NCI-H446 (cell line): ENCODE measurements around the gene USE1.
A peak's percentile ranks its signal among the peaks of the same experiment; 100 is the strongest.

Experiments
- DNase-seq, 2 experiments: peaks; one replicate each; lab custom pipeline; 2025; lab: John Stamatoyannopoulos, UW

USE1 gene

DNA sequence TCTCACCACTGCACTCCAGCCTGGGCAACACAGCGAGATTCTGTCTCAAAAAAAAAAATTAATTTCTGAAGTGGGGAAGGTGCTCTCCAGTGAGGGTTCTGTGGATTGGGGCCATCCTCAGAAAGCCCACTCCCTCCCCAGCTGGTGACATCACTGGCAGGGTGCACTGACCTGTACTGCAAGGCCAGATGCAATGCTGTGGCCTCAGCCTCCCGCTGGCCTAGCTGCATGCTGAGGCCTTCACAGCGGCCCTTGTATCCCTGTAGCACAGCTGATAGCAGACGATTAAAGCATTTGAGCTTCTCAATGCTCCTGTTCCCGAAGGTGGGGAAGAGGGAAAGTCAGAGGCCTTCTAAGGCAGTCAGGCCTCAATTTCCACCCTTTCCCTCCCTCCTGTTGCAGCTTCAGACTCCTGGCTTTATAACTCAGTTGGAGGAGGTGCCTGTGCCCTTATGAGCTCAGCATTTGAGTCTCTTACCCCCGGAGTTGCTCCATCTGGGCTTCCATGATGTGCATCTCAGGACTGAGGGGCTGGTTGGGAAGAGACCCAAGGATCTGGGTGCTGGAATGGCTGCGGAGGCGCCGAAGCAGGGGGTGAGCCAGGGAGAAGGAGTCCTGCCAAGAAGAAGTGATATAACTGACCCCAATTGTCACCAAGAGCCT is 44.1 kb downstream of the USE1 start:
- DNase-seq = no peak

DNA sequence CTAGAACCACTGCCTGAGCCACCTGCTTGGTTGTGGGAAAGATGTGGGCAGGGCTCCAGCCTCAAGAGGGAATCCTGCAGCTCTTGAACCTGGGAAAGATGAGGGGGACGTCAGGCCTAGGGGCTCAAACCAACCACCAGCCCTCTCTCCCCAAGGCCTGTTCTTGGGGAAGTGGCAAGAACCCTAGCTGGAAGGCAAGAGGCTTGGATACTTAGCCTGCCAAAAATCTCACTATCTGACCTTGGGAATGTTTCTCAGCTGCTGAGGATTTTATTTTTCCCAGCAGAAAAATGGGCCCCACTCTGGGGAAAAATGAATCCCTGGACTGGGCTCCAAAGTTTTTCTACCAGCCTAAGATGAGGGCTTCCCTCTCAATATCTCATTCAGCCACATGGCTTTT is 44.8 kb downstream of the USE1 start:
- DNase-seq = no peak

DNA sequence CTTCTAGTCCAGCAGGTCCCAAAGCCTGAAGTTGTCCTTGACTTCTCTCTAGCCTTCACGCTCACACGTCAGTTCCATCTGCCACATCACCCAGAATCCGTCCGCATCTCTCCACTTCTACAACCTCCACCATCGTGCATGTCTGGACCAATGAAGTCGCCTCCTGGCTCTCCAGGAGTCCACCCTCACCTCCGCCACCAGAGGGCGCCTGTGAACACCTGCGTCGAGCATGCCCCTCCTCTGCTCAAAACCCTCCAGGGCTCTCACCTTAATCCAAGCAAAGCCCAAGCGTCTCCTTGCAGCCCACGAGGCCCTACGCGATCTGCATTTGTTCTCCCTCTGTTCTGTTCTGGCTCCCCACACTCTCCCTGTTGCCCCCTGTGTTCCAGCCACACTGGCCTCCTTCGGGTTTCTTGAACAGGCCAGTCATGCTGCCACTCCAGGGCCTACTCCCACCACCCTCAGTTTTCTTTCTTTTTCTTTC is 45.7 kb downstream of the USE1 start:
- peak; percentile 87 to 88 for DNase-seq

DNA sequence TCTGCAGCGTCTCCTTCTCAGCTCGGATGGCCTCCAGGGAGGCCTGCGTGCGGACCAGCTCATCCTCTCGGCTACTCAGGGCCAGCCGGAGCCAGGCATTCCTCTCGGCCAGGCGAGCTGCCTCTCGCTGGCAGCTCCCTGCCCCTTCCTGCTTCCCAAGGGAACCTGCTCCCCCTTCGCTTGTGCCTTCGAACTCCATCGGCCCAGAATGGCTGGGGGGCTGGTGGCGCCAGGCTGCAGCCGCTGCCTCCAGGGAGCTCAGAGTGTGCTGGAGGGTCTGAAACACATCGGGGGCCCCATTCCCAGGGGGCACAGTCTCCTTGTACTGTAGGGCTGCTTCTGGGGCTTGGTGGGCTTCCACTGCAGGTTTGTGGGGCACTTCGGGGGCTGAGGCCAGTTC is 47.4 kb downstream of the USE1 start:
- DNase-seq = no peak

DNA sequence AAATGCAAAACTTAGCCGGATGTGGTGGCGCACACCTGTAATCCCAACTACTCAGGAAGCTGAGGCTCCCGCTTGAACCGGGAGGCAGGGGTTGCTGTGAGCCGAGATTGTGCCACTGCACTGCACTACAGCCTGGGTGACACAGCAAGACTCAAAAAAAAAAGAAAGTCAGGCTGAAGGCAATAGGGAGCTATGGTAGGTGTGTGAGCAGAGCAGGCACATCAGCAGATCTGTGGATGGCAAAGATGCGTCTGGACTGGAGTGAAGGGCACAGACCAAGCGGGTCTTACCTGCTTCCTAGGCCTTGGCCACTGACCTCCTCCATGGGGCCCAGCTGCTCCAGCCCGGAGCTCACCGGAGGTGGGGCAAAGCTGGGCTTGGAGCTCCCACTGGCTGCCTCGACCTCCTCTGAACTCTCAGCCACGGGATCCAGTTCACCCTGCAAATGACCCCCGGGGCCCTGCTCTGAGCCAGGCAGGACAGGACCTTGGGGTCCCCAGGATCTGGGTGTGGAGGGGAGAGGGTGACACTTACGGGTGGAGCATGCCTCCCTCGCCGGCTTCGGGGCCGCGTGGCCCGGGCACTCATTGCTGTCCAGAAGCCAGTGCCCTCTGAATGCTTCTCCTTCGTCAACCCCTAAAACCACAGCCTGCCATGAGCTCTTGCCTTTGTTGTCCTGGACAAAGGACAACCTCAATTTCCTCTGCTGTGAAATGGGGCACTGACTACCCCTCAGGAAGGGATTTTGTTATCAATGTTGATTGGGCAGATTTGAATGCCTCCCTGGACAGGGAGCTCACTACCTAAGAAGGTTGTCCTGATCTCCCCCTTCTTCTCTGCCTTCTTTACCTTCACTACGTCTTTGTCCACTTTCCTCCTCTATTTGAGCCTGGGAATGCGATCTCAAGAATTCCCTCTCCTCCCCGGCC is 48.8 kb downstream of the USE1 start:
- no peak for DNase-seq

DNA sequence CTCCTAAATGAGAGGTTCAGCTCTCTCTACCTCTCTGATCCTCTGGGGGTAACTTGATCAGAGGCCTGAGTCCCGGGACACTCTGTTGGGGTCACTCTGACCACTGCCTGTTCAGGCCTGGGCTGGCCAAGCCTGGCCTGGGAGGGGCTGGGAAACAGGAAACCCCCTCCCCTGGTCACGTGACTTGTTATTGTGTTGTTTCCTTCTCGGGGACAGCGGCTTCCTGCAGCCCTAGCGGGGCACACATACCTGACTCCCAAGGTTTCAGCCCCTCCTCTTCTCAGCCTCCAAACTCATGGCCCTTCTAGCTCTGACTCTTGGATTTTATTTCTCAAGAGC is 49.5 kb downstream of the USE1 start, which contains the start of gene USHBP1:
USHBP1 (minus strand) TSS at position 105 of the 339 bp plus-strand sequence. CDS start 446 bp downstream, outside the sequence.
- no peak for DNase-seq

DNA sequence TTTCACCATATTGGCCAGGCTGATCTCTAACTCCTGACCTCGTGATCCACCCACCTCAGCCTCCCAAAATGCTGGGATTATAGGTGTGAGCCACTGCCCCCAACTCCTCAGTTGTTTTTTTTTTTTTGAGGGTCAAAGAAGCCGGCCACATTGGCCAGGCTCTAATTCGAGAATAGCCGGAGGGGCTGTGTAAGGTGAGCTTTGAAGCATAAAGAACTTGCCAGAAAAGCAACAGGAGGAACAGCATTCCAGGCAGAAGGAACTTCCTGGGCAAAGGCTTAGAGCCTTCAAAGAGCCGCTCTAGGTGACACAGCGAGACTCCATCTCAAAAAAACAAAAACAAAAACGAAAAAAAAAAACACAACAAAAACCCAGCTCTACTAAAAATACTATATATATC is 50.9 kb downstream of the USE1 start:
- DNase-seq = no peak

DNA sequence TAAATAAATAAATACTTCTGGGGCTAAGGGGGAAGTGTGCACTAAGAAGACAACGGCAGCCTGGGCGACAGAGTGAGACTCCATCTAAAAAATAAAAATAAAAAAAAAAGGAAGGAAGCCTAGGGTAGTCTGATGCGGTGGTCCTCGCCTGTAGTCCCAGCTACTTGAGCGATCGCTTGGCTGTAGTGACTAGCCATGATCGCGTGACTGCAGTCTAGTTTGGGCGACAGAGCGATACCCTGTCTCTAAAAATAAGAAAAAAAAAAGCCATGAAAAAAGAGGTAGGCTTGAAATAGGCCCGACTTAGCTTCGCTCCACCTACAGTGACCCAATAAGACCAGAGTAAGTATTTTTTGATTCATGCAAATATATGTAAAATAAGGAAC is 51.4 kb downstream of the USE1 start:
- no peak for DNase-seq

DNA sequence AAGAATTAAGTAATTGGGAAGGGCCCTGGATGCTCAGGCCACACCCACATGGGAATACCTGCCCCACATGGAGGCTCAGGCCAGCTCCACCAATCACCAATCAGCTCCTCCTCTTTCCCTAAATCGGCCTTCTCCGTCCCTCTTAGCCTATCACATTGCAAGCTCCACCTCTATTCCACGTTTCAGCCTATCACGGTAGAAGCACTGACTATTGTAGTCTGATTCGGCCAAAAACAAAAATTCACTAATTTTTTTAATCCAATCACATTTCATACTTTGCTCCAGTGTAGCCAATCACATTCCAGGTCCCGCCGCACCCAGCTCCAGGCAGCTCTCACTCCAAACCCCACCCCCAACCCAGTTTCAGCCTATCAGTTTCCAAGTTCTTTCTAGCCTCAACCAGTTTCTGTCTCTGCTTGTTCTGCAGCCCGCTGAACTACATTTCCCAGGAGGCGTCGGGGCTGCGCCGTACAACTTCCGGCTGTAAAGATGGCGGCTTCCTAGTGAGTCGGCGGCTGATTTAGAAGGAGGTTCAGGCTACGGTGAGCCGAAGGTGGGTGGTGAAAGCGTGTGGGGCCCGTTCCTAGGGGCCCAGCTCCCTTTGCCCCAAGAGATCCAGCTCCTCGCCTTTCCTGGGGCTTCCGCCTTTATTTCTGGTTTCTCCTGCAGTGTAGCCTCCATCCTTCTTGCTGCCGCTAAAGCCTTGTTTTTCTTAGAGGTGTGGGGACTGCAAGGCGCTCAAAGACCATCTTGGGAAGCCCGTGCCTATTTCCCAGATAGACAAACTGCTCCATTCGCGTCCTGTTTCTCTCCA is 52.0 kb downstream of the USE1 start, which contains the start of gene BABAM1:
BABAM1 (plus strand) TSS at position 469 of the 814 bp plus-strand sequence. CDS start 1,364 bp downstream, outside the sequence.
- peak; percentile 97 to 99 for DNase-seq

DNA sequence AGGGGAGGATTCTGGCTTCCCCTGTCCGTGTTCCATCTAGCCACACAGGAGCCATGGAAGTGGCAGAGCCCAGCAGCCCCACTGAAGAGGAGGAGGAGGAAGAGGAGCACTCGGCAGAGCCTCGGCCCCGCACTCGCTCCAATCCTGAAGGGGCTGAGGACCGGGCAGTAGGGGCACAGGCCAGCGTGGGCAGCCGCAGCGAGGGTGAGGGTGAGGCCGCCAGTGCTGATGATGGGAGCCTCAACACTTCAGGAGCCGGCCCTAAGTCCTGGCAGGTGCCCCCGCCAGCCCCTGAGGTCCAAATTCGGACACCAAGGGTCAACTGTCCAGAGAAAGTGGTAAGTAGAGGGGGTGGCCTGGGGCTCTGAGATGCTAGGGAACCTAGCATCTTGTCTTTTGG is 53.6 kb downstream of the USE1 start:
- DNase-seq = no peak
